GM12891 (cell line): ENCODE measurements around the gene MPI.

ENCODE experiments used
- POLR2A ChIP-seq: IDR thresholded peaks from 2 replicates; pipeline ENCODE4 v1.6.1; 2011; ENCODE audit warnings: low read depth, low read length, control low read depth
- POLR2AphosphoS5 ChIP-seq: IDR thresholded peaks from 2 replicates; pipeline ENCODE4 v1.6.1; 2011; ENCODE audit warnings: low read depth, low read length, control low read depth
- TAF1 ChIP-seq: IDR thresholded peaks from 2 replicates; pipeline ENCODE4 v1.6.1; 2011; ENCODE audit warnings: low read depth, low read length, control low read depth

DNA sequence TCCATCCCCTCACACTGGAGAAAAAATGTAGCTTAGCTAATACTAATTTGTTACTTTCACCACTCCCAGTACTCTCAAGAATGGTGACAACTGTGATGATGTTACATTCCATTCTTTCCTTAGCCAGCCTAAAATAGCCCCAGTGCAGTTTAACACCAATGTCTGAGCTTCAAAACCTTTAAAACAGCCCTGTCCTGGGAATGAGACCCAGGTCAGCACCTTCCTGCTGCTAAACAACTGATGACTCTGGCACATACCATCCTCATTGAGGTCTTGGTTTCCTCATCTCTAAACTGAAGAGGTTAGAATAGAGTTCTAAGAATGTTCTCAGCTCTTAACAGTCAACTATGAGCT lies 20.5 kb upstream of the MPI start:
- TF ChIP-seq POLR2AphosphoS5: no peak
- no peak for TF ChIP-seq POLR2A
- no peak for TF ChIP-seq TAF1
